Fibroblast of mammary gland (primary cell): Measurements from ENCODE around the gene MRPL36.

Source experiments
- DNase-seq: peaks from one replicate; pipeline ENCODE4 v3.0.0-alpha.2; 2010; ENCODE audit warnings: low read depth
- H3K4me3 ChIP-seq: 2 replicates; pipeline ENCODE4 v1.5.1; 2011; ENCODE audit warnings: low read depth, mild to moderate bottlenecking, low read length, moderate library complexity; ENCODE audit not compliant: control insufficient read depth
- TF ChIP-seq, protein P1 (sequence below): conservative IDR thresholded peaks from 2 replicates; pipeline ENCODE4 v1.5.1; 2011; ENCODE audit warnings: low read depth, low read length, inconsistent platforms; ENCODE audit not compliant: control insufficient read depth, insufficient read depth

Gene MRPL36

GRCh38 chr5:1781726-1782384, 17.8 kb downstream of the MRPL36 start:
- no peak for DNase-seq
- no peak overlapping the region for H3K4me3 ChIP-seq
- TF ChIP-seq, protein P1, sequence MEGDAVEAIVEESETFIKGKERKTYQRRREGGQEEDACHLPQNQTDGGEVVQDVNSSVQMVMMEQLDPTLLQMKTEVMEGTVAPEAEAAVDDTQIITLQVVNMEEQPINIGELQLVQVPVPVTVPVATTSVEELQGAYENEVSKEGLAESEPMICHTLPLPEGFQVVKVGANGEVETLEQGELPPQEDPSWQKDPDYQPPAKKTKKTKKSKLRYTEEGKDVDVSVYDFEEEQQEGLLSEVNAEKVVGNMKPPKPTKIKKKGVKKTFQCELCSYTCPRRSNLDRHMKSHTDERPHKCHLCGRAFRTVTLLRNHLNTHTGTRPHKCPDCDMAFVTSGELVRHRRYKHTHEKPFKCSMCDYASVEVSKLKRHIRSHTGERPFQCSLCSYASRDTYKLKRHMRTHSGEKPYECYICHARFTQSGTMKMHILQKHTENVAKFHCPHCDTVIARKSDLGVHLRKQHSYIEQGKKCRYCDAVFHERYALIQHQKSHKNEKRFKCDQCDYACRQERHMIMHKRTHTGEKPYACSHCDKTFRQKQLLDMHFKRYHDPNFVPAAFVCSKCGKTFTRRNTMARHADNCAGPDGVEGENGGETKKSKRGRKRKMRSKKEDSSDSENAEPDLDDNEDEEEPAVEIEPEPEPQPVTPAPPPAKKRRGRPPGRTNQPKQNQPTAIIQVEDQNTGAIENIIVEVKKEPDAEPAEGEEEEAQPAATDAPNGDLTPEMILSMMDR = no peak

- no peak overlapping the region for H3K4me3 ChIP-seq
- no peak for DNase-seq
- TF ChIP-seq, protein P1 = no peak
These were observed 18.5 kb downstream of the MRPL36 start for GRCh38 chr5:1781107-1781506.

- no peak for DNase-seq
- H3K4me3 ChIP-seq = no peak overlapping the region
- TF ChIP-seq, protein P1 = no peak
These were observed 19.1 kb downstream of the MRPL36 start for GRCh38 chr5:1780614-1780930.

GRCh38 chr5:1779782-1780613, 19.6 kb downstream of the MRPL36 start:
- TF ChIP-seq, protein P1 = no peak
- no peak for DNase-seq
- no peak overlapping the region for H3K4me3 ChIP-seq

GRCh38 chr5:1779021-1779680, 20.5 kb downstream of the MRPL36 start:
- no peak for DNase-seq
- H3K4me3 ChIP-seq = no peak overlapping the region
- TF ChIP-seq, protein P1 = no peak

DNA sequence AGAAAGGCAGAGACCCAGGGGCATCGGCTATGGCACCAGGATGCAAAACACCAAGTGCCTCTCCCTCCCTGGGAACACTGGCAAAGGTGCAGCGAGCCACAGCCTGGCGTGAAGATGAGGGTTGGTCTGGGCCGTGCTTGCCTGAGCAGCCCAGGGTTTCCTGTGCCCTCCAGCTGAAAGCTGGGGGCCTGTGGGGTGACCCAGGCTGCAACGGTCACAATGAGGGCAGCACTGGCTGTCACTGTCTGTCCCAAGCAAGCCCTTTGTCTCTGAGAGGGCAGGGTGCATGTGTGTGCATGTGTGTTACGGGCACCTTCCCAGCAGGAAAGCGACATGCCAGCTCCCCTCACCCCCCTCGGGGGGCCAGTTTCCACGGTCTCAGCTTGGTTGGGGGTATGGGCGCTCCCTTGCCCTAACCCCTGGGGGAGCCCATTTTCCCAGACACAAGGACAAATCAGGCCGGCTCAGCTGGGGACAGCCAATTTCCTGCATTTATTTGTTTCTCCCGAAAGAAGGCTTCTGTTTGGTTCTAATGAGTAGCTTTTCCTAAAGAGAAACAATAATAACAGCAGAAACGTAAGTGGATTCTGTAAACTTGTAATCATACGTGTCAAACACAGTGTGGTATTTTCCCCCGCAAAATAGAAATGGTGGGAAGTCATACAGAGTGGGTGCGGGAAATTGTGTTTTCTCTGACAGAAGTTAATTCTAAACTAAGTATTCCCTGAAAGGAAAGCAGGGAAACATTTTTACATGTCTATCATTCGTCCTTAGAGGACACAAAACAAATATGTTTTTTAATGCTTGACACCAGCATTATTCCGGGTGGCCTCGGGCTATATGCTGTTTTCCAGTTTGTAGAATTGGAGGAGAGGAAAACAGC, 21.3 kb downstream of the MRPL36 start:
- no peak for DNase-seq
- TF ChIP-seq, protein P1 = no peak
- no peak overlapping the region for H3K4me3 ChIP-seq
